Measurements from ENCODE around the gene MLLT6. TPM values are rescaled to one million over a fixed set of nuclear protein-coding genes. Genes with fewer than 3 reads are reported as not detected.
"Not testable (repeated sequence)": the region's sequence is repeated elsewhere in the genome, so short reads cannot be mapped to it uniquely, and the experiment has no call there.

The MLLT6 gene
- total and polyA plus RNA-seq, 10 donors, result 27.3 to 244 (median 143) TPM

GRCh38 chr17:38724337-38724988 is 19.4 kb downstream of the MLLT6 start:
- intact Hi-C loops (cut with DNase I; ENCODE audit: low total_unique reads), result no loop called here
- peaks cover 0 to 64% (median 50%) of the 10 kb centered on the region in 6 donors for H3K36me3 ChIP-seq
- H3K9me3 ChIP-seq, result no peaks in the 10 kb centered on the region
- H3K4me1 ChIP-seq, result peaks cover 32 to 97% (median 48%) of the 10 kb centered on the region in 6 donors
- H3K27me3 ChIP-seq (replicated peaks in 1 of 7), result no peaks in the 10 kb centered on the region
- peak overlapping the region in 6 of 8 donors; percentile 20 to 93 (median 50) for H3K27ac ChIP-seq
- no peak overlapping the region for H3K4me3 ChIP-seq
- TF ChIP-seq POLR2A (IDR thresholded peaks at IDR 0.05) (no peak), POLR2AphosphoS5 (IDR thresholded peaks at IDR 0.05) (peak; percentile 47 to 79 (median 64)), CTCF (IDR thresholded peaks at IDR 0.05 in 8 of 11, conservative IDR thresholded peaks at IDR 0.05 in 3 of 11) (peak in 1 of 11 experiments; percentile 14)
- peak; percentile 85 for DNase-seq
- 44 to 61% (median 48%) methylated on average over 14 to 16 of the region's 16 CpGs for WGBS, 5 donors

- Histone ChIP-seq H3K4me1 (peaks cover 36 to 97% (median 53%) of the 10 kb centered on the region in 6 donors), H3K27me3 (replicated peaks in 1 of 7) (no peaks in the 10 kb centered on the region), H3K9me3 (no peaks in the 10 kb centered on the region), H3K36me3 (peaks cover 0 to 58% (median 45%) of the 10 kb centered on the region in 6 donors), H3K4me3 (no peak overlapping the region), H3K27ac (peak overlapping the region in 6 of 8 donors; percentile 20 to 93 (median 50))
- intact Hi-C loops (cut with DNase I; ENCODE audit: low total_unique reads), result no loop called here
- WGBS, 5 donors, result 73 to 87% (median 75%) methylated on average over 8 to 10 of the region's 10 CpGs
- DNase-seq, result no peak
- TF ChIP-seq POLR2A (IDR thresholded peaks at IDR 0.05) (no peak), POLR2AphosphoS5 (IDR thresholded peaks at IDR 0.05) (peak in 2 of 3 donors; percentile 4 to 9)
Measured at GRCh38 chr17:38725066-38725465, 20.0 kb downstream of the MLLT6 start.

- Histone ChIP-seq H3K27ac (peak overlapping the region in 3 of 8 donors; percentile 88 to 93 (median 91)), H3K36me3 (peaks cover 0 to 48% (median 34%) of the 10 kb centered on the region in 6 donors), H3K4me1 (peaks cover 41 to 95% (median 60%) of the 10 kb centered on the region in 6 donors)
- WGBS, 5 donors, result 73 to 100% (median 88%) methylated on average over 2 to 8 of the region's 8 CpGs
- DNase-seq; intact Hi-C loops (cut with DNase I; ENCODE audit: low total_unique reads); H3K27me3 ChIP-seq (replicated peaks in 1 of 7); H3K4me3 ChIP-seq; H3K9me3 ChIP-seq: not testable (repeated sequence)
Measured at GRCh38 chr17:38726145-38726544, 21.1 kb downstream of the MLLT6 start.

- peak overlapping the region in 1 of 8 donors; percentile 34 for H3K4me3 ChIP-seq
- H3K36me3 ChIP-seq, result peaks cover 0 to 42% (median 21%) of the 10 kb centered on the region in 6 donors
- TF ChIP-seq POLR2A (IDR thresholded peaks at IDR 0.05) (no peak), CTCF (IDR thresholded peaks at IDR 0.05 in 8 of 11, conservative IDR thresholded peaks at IDR 0.05 in 3 of 11) (no peak), POLR2AphosphoS5 (IDR thresholded peaks at IDR 0.05) (no peak)
- no peak for DNase-seq
- H3K27ac ChIP-seq, result peak overlapping the region; percentile 67 to 93 (median 88)
- no peaks in the 10 kb centered on the region for H3K27me3 ChIP-seq (replicated peaks in 1 of 7)
- peaks cover 46 to 95% (median 70%) of the 10 kb centered on the region in 6 donors for H3K4me1 ChIP-seq
- H3K9me3 ChIP-seq, result no peaks in the 10 kb centered on the region
- WGBS, 5 donors, result 70 to 79% (median 74%) methylated on average over 5 of the region's 5 CpGs
- intact Hi-C loops (cut with DNase I; ENCODE audit: low total_unique reads), result no loop called here
Measured at GRCh38 chr17:38727736-38728135, 22.7 kb downstream of the MLLT6 start.

- no peaks in the 10 kb centered on the region for H3K27me3 ChIP-seq (replicated peaks in 1 of 7)
- TF ChIP-seq CTCF (IDR thresholded peaks at IDR 0.05 in 8 of 11, conservative IDR thresholded peaks at IDR 0.05 in 3 of 11), result no peak
- TF ChIP-seq POLR2AphosphoS5 (IDR thresholded peaks at IDR 0.05), result peak; percentile 68 to 89 (median 76)
- no peak for TF ChIP-seq POLR2A (IDR thresholded peaks at IDR 0.05)
- intact Hi-C loops (cut with DNase I; ENCODE audit: low total_unique reads), result no loop called here
- WGBS, 5 donors, result 35 to 42% (median 36%) methylated on average over 8 of the region's 8 CpGs
- peak overlapping the region in 1 of 8 donors; percentile 34 for H3K4me3 ChIP-seq
- H3K27ac ChIP-seq, result peak overlapping the region; percentile 67 to 93 (median 88)
- peak; percentile 91 for DNase-seq
- no peaks in the 10 kb centered on the region for H3K9me3 ChIP-seq
- H3K4me1 ChIP-seq, result peaks cover 46 to 97% (median 73%) of the 10 kb centered on the region in 6 donors
- peaks cover 0 to 42% (median 15%) of the 10 kb centered on the region in 6 donors for H3K36me3 ChIP-seq
Measured at GRCh38 chr17:38728290-38728831, 23.3 kb downstream of the MLLT6 start.
